ENCODE data around the gene HNRNPDL.

DNA sequence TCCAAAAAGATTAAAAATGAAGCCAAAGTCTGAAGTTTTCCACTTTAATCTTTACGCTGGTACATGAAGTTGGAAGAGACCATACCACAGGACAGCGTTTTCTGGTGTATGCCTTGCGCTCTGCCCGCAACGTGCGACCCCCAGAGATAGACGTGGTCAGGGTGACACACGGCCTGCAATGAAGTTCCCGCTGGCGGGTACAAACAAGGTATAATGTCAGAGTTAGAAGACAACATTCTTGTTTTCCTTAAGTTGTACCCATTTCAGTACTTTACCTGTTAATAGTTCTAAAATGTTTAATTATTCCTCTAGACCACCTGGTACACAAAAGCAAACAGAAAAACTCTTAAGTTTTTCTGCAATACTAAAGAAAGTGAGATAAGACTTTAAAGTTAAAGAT is 4.8 kb downstream of the HNRNPDL start:
- no peak for TF ChIP-seq EZH2phosphoT487 (IDR thresholded peaks at IDR 0.05; ENCODE audit: unreplicated experiment)
- no peak for TF ChIP-seq CTCF (conservative IDR thresholded peaks at IDR 0.05; ENCODE audit: low read depth in 2 of 2)
- TF ChIP-seq ETS1 (IDR thresholded peaks at IDR 0.05), result no peak
- no peak for TF ChIP-seq ZNF114 (CRISPR knock-in tag; IDR thresholded peaks at IDR 0.05)
- TF ChIP-seq, protein P1, sequence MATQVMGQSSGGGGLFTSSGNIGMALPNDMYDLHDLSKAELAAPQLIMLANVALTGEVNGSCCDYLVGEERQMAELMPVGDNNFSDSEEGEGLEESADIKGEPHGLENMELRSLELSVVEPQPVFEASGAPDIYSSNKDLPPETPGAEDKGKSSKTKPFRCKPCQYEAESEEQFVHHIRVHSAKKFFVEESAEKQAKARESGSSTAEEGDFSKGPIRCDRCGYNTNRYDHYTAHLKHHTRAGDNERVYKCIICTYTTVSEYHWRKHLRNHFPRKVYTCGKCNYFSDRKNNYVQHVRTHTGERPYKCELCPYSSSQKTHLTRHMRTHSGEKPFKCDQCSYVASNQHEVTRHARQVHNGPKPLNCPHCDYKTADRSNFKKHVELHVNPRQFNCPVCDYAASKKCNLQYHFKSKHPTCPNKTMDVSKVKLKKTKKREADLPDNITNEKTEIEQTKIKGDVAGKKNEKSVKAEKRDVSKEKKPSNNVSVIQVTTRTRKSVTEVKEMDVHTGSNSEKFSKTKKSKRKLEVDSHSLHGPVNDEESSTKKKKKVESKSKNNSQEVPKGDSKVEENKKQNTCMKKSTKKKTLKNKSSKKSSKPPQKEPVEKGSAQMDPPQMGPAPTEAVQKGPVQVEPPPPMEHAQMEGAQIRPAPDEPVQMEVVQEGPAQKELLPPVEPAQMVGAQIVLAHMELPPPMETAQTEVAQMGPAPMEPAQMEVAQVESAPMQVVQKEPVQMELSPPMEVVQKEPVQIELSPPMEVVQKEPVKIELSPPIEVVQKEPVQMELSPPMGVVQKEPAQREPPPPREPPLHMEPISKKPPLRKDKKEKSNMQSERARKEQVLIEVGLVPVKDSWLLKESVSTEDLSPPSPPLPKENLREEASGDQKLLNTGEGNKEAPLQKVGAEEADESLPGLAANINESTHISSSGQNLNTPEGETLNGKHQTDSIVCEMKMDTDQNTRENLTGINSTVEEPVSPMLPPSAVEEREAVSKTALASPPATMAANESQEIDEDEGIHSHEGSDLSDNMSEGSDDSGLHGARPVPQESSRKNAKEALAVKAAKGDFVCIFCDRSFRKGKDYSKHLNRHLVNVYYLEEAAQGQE (IDR thresholded peaks at IDR 0.05; ENCODE audit: unreplicated experiment), result no peak
- TF ChIP-seq EZH2 (IDR thresholded peaks at IDR 0.05; ENCODE audit: low read depth, unreplicated experiment), result no peak
- TF ChIP-seq POLR2AphosphoS5 (IDR thresholded peaks at IDR 0.05; ENCODE audit: low read depth), result no peak

All from GM23338 (cell line).